Right lobe of liver (tissue), 6 donors: ENCODE measurements around the gene RSRC1. TPM values are rescaled to one million over a fixed set of nuclear protein-coding genes. Genes with fewer than 3 reads are reported as not detected.
"Not testable (repeated sequence)": the region's sequence is repeated elsewhere in the genome, so short reads cannot be mapped to it uniquely, and the experiment has no call there.

Experiments used
- ATAC-seq, 4 donors: fragments of 200-7000 bp; cut with Tn5 transposase; one replicate each; pipeline ENCODE4 v1.9.1; 2020; ENCODE audit warnings: mild to moderate bottlenecking in 4 of 4, moderate library complexity in 4 of 4
- DNase-seq, 3 donors: peaks; one replicate each; pipeline ENCODE4 v3.0.0-alpha.2; 2020
- H3K27ac ChIP-seq, 3 donors: fragments of 200-600 bp; one replicate each; pipeline ENCODE4 v1.8.0; 2022
- H3K27me3 ChIP-seq, 2 donors: fragments of 200-600 bp; one replicate each; pipeline ENCODE4 v1.8.0; 2022
- H3K36me3 ChIP-seq, 4 donors: fragments of 200-600 bp; sonication (generic) in 1 of 4; one replicate each; pipeline versions ENCODE4 v1.5.1 to v1.8.0; 2017 to 2022; ENCODE audit warnings: control low read depth in 1 of 4
- H3K4me1 ChIP-seq, 4 donors: fragments of 200-600 bp; sonication (generic) in 1 of 4; one replicate each; pipeline versions ENCODE4 v1.5.1 to v1.8.0; 2017 to 2022; ENCODE audit warnings: control low read depth in 1 of 4
- H3K4me3 ChIP-seq, 3 donors: fragments of 200-600 bp; one replicate each; pipeline ENCODE4 v1.8.0; 2022
- H3K9me3 ChIP-seq, 4 donors: fragments of 200-600 bp; sonication (generic) in 1 of 4; one replicate each; pipeline versions ENCODE4 v1.5.1 to v1.8.0; 2017 to 2022; ENCODE audit warnings: control low read depth in 1 of 4
- POLR2A ChIP-seq: fragments of 450-650 bp; IDR thresholded peaks from one replicate; pipeline ENCODE4 v1.6.1; 2017; ENCODE audit warnings: antibody characterized with exemption, mild to moderate bottlenecking
- WGBS: methylation state at CpG from one replicate; pipeline ENCODE4 v1.1.6; 2018; ENCODE audit warnings: low coverage, low lambda C conversion rate; ENCODE audit not compliant: insufficient coverage; ENCODE audit errors: missing lambda C conversion rate; 5-methylcytosine and 5-hydroxymethylcytosine counted together
- intact Hi-C, 2 donors: fragments of 100-400 bp; cut with DNase I; formaldehyde crosslinking; loops; one replicate each; pipeline versions ENCODE4 v1.11.2 to v1.14.1; 2022
- total RNA-seq, 6 experiments: library from RNA; depleted of rRNA in 2 of 6; stranded (reverse); fragments of >200 nt in 2 of 6; fragmentation: NEBNext Ultra II Directional in 3 of 6; extraction: Animal tissue kit (Norgen Biotek cat#: 25700) in 3 of 6; gene quantifications; one replicate each; pipeline versions ENCODE4 v1.1.0 to v1.2.4, GENCODE V29; 2016 to 2023
- TF ChIP-seq, protein P1 (sequence below), 4 donors: fragments of 200-600 bp in 3 of 4; fragments of 450-650 bp in 1 of 4; IDR thresholded peaks; one replicate each; pipeline versions ENCODE4 v1.5.1 to v1.8.0; 2016 to 2022; ENCODE audit warnings: antibody characterized with exemption in 4 of 4, mild to moderate bottlenecking in 2 of 4
- donor health status: DM: no; HTN: yes; CAD: no.
- donor health status: DM: no; HTN: no; CAD: no.
- donor health status: DM: no; HTN: no; CAD: no.
- donor health status: DM: no; HTN: yes; CAD: no.
- donor health status: DM: no; HTN: yes; CAD: no.

RSRC1 gene
- total RNA-seq, 6 experiments from 2014 or later: 10.8 to 22.1 (median 11.7) TPM

DNA sequence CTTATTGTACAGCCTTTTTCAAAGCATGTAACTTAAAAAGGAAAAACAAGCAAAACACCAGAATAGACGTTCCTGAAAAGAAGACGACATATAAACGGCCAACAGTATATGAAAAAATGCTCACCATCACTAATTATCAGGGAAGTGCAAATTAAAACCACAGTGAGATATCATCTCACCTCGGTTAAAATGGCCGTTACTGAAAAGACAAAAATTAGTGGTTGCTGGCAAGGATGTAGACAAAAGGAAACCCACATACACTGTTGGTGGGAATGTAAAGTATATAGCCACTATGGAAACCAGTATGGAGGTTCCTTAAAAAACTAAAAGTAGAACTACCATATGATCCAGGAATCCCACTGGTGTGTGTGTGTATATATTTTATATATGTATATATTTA lies 396.6 kb downstream of the RSRC1 start:
- no peak for TF ChIP-seq POLR2A
- H3K27ac ChIP-seq: no peak overlapping the region
- H3K4me1 ChIP-seq: no peaks in the 10 kb centered on the region
- peaks cover 0 to 3% (median 0%) of the 10 kb centered on the region in 4 donors for H3K9me3 ChIP-seq
- no peaks in the 10 kb centered on the region for H3K27me3 ChIP-seq
- no peaks in the 10 kb centered on the region for H3K36me3 ChIP-seq
- no peak for ATAC-seq
- no peak for DNase-seq
- no peak overlapping the region for H3K4me3 ChIP-seq
- WGBS: 55% methylated on average over 5 of the region's 5 CpGs
- intact Hi-C loops: no loop called here

DNA sequence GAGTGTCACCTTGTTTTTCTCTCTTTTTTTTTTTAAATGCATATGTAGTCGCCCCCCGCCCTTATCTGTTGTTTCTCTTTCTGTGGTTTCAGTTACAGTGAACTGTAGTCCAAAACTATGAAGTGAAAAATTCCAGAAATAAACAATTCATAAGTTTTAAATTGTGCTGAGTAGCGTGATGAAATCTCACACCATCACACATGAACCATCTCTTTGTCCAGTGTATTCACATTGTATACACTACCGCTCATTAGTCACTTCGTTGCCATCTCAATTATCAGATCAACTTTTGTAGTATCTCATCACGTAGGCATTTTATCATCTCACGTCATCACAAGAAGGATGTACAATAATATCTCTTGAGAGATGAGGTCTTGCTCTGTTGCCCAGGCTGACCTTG lies 398.6 kb downstream of the RSRC1 start:
- no peaks in the 10 kb centered on the region for H3K36me3 ChIP-seq
- no peak overlapping the region for H3K4me3 ChIP-seq
- intact Hi-C loops: no loop called here
- no peak overlapping the region for H3K27ac ChIP-seq
- H3K4me1 ChIP-seq: no peaks in the 10 kb centered on the region
- no peaks in the 10 kb centered on the region for H3K27me3 ChIP-seq
- peaks cover 0 to 3% (median 0%) of the 10 kb centered on the region in 4 donors for H3K9me3 ChIP-seq
- DNase-seq (no peak), ATAC-seq (no peak)
- WGBS: 87% methylated on average over 7 of the region's 7 CpGs
- TF ChIP-seq POLR2A: no peak
- TF ChIP-seq, protein P1, sequence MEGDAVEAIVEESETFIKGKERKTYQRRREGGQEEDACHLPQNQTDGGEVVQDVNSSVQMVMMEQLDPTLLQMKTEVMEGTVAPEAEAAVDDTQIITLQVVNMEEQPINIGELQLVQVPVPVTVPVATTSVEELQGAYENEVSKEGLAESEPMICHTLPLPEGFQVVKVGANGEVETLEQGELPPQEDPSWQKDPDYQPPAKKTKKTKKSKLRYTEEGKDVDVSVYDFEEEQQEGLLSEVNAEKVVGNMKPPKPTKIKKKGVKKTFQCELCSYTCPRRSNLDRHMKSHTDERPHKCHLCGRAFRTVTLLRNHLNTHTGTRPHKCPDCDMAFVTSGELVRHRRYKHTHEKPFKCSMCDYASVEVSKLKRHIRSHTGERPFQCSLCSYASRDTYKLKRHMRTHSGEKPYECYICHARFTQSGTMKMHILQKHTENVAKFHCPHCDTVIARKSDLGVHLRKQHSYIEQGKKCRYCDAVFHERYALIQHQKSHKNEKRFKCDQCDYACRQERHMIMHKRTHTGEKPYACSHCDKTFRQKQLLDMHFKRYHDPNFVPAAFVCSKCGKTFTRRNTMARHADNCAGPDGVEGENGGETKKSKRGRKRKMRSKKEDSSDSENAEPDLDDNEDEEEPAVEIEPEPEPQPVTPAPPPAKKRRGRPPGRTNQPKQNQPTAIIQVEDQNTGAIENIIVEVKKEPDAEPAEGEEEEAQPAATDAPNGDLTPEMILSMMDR (IDR thresholded peaks at IDR 0.05): no peak

DNA sequence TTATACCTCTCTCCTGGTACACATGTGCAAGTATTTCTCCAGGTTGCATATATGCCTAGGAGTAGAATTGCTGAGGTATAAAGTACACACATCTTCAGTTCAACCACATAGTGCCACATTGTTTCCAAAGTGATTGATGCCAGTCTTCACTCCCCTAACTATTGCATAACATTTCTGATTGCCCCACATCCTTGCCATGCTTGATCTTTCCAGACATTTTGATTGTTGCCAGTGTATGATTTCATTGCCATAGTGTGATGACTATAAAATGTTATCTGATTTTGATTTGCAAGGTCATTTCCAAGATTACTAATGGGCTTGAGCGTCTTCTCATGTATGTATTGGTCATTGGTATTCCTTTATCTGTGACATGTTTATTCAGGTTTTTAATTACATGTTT lies 400.0 kb downstream of the RSRC1 start:
- ATAC-seq (no peak), DNase-seq (no peak)
- no peaks in the 10 kb centered on the region for H3K36me3 ChIP-seq
- no peak overlapping the region for H3K4me3 ChIP-seq
- no peaks in the 10 kb centered on the region for H3K4me1 ChIP-seq
- no peak for TF ChIP-seq POLR2A
- H3K9me3 ChIP-seq: peaks cover 0 to 3% (median 0%) of the 10 kb centered on the region in 4 donors
- intact Hi-C loops: no loop called here
- WGBS: 100% methylated on average over 1 of the region's 1 CpG
- H3K27ac ChIP-seq: no peak overlapping the region
- H3K27me3 ChIP-seq: no peaks in the 10 kb centered on the region

DNA sequence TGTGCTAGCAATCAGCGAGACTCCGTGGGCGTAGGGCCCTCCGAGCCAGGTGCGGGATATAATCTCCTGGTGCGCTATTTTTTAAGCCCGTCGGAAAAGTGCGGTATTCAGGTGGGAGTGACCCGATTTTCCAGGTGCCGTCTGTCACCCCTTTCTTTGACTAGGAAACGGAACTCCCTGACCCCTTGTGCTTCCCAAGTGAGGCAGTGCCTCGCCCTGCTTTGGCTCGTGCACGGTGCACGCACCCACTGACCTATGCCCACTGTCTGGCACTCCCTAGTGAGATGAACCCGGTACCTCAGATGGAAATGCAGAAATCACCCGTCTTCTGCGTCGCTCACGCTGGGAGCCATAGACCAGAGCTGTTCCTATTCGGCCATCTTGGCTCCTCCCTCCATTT lies 406.8 kb downstream of the RSRC1 start:
- ATAC-seq, H3K4me3 ChIP-seq, DNase-seq, intact Hi-C loops, H3K9me3 ChIP-seq, H3K36me3 ChIP-seq, H3K27me3 ChIP-seq, H3K4me1 ChIP-seq, H3K27ac ChIP-seq: not testable (repeated sequence)
- 85% methylated on average over 8 of the region's 22 CpGs for WGBS

DNA sequence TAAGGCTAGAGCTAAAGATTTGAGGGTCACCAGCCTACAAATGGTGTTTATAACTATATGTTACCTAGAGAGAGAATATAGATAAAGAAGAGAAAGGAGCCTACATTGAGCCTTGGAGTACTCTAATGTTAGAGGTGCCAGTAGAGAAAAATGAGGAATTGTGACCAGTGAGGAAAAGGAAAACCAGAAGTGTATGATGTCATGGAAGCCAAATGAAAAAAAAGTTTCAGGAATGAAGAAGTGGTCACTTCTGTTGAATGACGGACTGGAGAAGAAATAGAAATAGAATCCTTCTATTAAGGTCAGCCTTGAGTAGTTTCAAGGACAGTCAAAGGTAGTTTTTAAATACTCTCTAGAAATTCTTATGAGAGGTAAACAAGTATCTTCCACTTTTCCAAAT lies 409.9 kb downstream of the RSRC1 start:
- Histone ChIP-seq H3K4me3 (no peak overlapping the region), H3K36me3 (no peaks in the 10 kb centered on the region), H3K9me3 (no peaks in the 10 kb centered on the region), H3K27me3 (no peaks in the 10 kb centered on the region), H3K4me1 (no peaks in the 10 kb centered on the region), H3K27ac (no peak overlapping the region)
- whole genome bisulfite sequencing: 71% methylated on average over 1 of the region's 1 CpG
- intact Hi-C loops: no loop called here
- no peak for DNase-seq
- ATAC-seq: no peak
- TF ChIP-seq, protein P1 (IDR thresholded peaks at IDR 0.05): no peak
- TF ChIP-seq POLR2A: no peak

DNA sequence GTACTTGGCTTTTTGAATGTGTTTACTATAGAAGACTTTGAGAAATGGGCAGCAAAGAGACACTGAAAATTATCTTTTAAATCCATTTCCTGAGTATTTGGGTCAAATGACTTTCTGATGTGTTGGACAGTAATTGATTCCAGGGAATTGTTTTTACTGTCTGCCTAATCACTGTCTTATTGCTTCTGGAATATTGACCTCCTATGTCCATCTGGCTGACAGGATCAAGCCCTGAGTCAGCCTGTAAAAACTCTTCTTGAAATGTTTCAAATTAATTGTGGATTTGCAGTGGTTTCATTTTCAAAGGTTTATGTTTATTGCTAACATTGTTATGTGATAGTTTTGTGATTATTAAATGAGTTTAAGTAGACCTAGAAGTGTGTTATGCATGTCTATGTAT lies 410.5 kb downstream of the RSRC1 start:
- Histone ChIP-seq H3K27me3 (no peaks in the 10 kb centered on the region), H3K36me3 (no peaks in the 10 kb centered on the region), H3K4me1 (no peaks in the 10 kb centered on the region), H3K9me3 (no peaks in the 10 kb centered on the region), H3K4me3 (no peak overlapping the region), H3K27ac (no peak overlapping the region)
- no peak for TF ChIP-seq POLR2A
- TF ChIP-seq, protein P1 (IDR thresholded peaks at IDR 0.05): no peak
- ATAC-seq: no peak
- DNase-seq: no peak
- intact Hi-C loops: no loop called here
